ENCODE results near the gene FAM111A. TPM values are rescaled to one million over a fixed set of nuclear protein-coding genes. Genes with fewer than 3 reads are reported as not detected.

The FAM111A gene
- total RNA-seq, 5 donors from 2014 or later (not counting 1 experiment from before 2014, with no cell fraction given), result 75.9 to 90.2 (median 78.9) TPM

DNA sequence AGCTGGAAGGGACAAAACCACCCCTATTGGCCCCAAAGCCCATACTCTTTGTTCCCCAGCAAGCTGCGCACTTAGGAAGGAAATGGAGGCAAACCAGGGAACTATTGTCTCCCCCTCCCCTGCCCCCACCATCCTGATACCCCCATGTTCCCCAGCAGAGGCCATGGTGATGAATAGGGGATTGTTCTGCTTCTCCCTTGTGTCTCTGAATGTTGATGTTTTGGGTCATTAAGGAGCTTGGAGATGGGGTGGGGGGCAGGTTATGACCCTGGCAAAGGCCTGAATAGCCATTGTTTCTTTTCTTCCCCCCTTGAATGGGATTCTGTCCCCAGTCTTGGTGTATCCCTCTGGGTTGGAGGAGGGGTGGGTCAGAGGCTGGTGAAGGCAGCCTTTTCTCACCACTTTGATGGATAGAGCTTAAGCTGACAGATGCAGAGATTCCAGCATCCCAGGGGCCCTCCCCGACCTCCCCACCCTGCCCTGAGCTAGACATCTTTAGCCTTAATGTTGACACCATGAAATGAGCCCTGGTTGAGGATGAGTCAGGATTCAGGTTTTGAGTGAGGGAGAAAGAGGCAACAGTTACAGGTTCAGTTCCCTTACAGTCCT is 37.6 kb downstream of the FAM111A start:
- Mint-ChIP-seq H3K4me1 (no peaks in the 10 kb centered on the region), H3K9me3 (peaks cover 0 to 7% (median 4%) of the 10 kb centered on the region in 3 donors), H3K27me3 (no peaks in the 10 kb centered on the region), H3K36me3 (peaks cover 5% of the 10 kb centered on the region), H3K27ac (no peak overlapping the region), H3K4me3 (no peak overlapping the region)
- Histone ChIP-seq H3K4me1 (ENCODE audit: control insufficient read depth in 1 of 2, extremely low read depth in 1 of 2, insufficient read depth in 2 of 2, low read length in 2 of 2) (no peaks in the 10 kb centered on the region), H3K9me3 (no peaks in the 10 kb centered on the region), H3K36me3 (ENCODE audit: control insufficient read depth in 2 of 2, extremely low read depth in 1 of 2, insufficient read depth in 1 of 2, low read length in 1 of 2) (no peaks in the 10 kb centered on the region), H3K27me3 (replicated peaks in 1 of 2; ENCODE audit: control insufficient read depth in 2 of 2, extremely low read depth in 1 of 2, insufficient read depth in 2 of 2, low read length in 1 of 2) (peaks cover 0 to 6% of the 10 kb centered on the region in 2 experiments), H3K27ac (ENCODE audit: low read length) (no peak overlapping the region), H3K4me3 (ENCODE audit: control insufficient read depth in 1 of 2, extremely low read depth in 1 of 2, low read length in 1 of 2) (no peak overlapping the region)
- no peak for DNase-seq
- CTCF ChIA-PET, result interaction anchor here (0.6 to 1.5 kb wide), 9 partner anchors 9 to 494 kb away, joined by 3 to 16 read pairs (median 3); partner anchors contain the start of gene DTX4 (in 1 of the 2)
- no peak for ATAC-seq (replicated peaks in 1 of 4)
- no CpG with 5 or more reads among the region's 2 CpGs for WGBS (ENCODE audit: insufficient coverage)
- POLR2A ChIA-PET, result interaction anchor here in 1 of 2 donors (0.7 kb wide), 1 partner anchor 114 kb away, joined by 3 read pairs; no protein-coding TSS in a partner anchor

GRCh38 chr11:59180907-59181306 is 38.3 kb downstream of the FAM111A start:
- ChIA-PET POLR2A (interaction anchor here in 1 of 2 donors (0.7 kb wide), 1 partner anchor 113 kb away, joined by 3 read pairs; no protein-coding TSS in a partner anchor), CTCF (interaction anchor here (0.7 to 1.5 kb wide), 5 partner anchors 10 to 618 kb away, joined by 3 to 16 read pairs (median 3); partner anchors contain the start of gene DTX4 (in 1 of the 2))
- Mint-ChIP-seq H3K27ac (no peak overlapping the region), H3K36me3 (peaks cover 5% of the 10 kb centered on the region), H3K27me3 (no peaks in the 10 kb centered on the region), H3K4me1 (no peaks in the 10 kb centered on the region), H3K4me3 (no peak overlapping the region), H3K9me3 (peaks cover 0 to 7% (median 4%) of the 10 kb centered on the region in 3 donors)
- Histone ChIP-seq H3K4me3 (ENCODE audit: control insufficient read depth in 1 of 2, extremely low read depth in 1 of 2, low read length in 1 of 2) (no peak overlapping the region), H3K36me3 (ENCODE audit: control insufficient read depth in 2 of 2, extremely low read depth in 1 of 2, insufficient read depth in 1 of 2, low read length in 1 of 2) (no peaks in the 10 kb centered on the region), H3K27me3 (replicated peaks in 1 of 2; ENCODE audit: control insufficient read depth in 2 of 2, extremely low read depth in 1 of 2, insufficient read depth in 2 of 2, low read length in 1 of 2) (peaks cover 0 to 6% of the 10 kb centered on the region in 2 experiments), H3K4me1 (ENCODE audit: control insufficient read depth in 1 of 2, extremely low read depth in 1 of 2, insufficient read depth in 2 of 2, low read length in 2 of 2) (no peaks in the 10 kb centered on the region), H3K9me3 (no peaks in the 10 kb centered on the region), H3K27ac (ENCODE audit: low read length) (no peak overlapping the region)
- WGBS (ENCODE audit: insufficient coverage), result no CpG with 5 or more reads among the region's 2 CpGs
- ATAC-seq (replicated peaks in 1 of 4) (no peak), DNase-seq (no peak)

DNA sequence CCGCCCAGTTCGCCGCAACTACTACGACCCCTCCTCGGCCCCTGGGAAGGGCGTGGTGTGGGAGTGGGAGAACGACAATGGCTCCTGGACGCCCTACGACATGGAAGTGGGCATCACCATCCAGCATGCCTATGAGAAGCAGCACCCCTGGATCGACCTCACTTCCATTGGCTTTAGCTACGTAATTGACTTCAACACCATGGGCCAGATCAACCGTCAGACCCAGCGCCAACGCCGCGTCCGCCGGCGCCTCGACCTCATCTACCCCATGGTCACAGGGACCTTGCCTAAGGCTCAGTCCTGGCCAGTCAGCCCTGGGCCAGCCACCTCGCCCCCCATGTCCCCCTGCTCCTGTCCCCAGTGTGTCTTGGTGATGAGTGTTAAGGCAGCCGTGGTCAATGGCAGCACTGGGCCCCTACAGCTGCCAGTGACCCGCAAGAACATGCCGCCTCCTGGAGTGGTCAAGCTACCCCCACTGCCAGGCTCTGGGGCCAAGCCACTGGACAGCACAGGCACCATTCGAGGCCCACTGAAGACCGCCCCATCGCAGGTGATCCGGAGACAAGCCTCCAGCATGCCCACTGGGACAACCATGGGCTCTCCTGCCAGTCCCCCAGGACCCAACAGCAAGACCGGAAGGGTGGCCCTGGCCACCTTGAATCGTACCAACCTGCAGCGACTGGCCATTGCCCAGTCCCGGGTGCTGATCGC is 39.2 kb downstream of the FAM111A start:
- H3K4me1 Mint-ChIP-seq, result peaks cover 0 to 2% (median 0%) of the 10 kb centered on the region in 3 donors
- H3K36me3 Mint-ChIP-seq, result peaks cover 5% of the 10 kb centered on the region
- H3K27me3 Mint-ChIP-seq, result peaks cover 0 to under 1% of the 10 kb centered on the region in 2 donors
- CTCF ChIA-PET, result interaction anchor here (1.0 to 1.8 kb wide), 5 partner anchors 10 to 24 kb away, joined by 3 to 10 read pairs (median 4); partner anchors contain the start of gene DTX4 (in 2 of the 2)
- no peak overlapping the region for H3K27ac Mint-ChIP-seq
- DNase-seq (no peak), ATAC-seq (replicated peaks in 1 of 4) (no peak)
- POLR2A ChIA-PET, result no interaction called here
- Histone ChIP-seq H3K27me3 (replicated peaks in 1 of 2; ENCODE audit: control insufficient read depth in 2 of 2, extremely low read depth in 1 of 2, insufficient read depth in 2 of 2, low read length in 1 of 2) (peaks cover 0 to 13% of the 10 kb centered on the region in 2 experiments), H3K4me3 (ENCODE audit: control insufficient read depth in 1 of 2, extremely low read depth in 1 of 2, low read length in 1 of 2) (no peak overlapping the region), H3K9me3 (no peaks in the 10 kb centered on the region), H3K36me3 (ENCODE audit: control insufficient read depth in 2 of 2, extremely low read depth in 1 of 2, insufficient read depth in 1 of 2, low read length in 1 of 2) (no peaks in the 10 kb centered on the region), H3K27ac (ENCODE audit: low read length) (no peak overlapping the region), H3K4me1 (ENCODE audit: control insufficient read depth in 1 of 2, extremely low read depth in 1 of 2, insufficient read depth in 2 of 2, low read length in 2 of 2) (no peaks in the 10 kb centered on the region)
- H3K4me3 Mint-ChIP-seq, result no peak overlapping the region
- 92% methylated on average over 25 of the region's 33 CpGs for WGBS (ENCODE audit: insufficient coverage)
- H3K9me3 Mint-ChIP-seq, result peaks cover 0 to 7% (median 4%) of the 10 kb centered on the region in 3 donors

DNA sequence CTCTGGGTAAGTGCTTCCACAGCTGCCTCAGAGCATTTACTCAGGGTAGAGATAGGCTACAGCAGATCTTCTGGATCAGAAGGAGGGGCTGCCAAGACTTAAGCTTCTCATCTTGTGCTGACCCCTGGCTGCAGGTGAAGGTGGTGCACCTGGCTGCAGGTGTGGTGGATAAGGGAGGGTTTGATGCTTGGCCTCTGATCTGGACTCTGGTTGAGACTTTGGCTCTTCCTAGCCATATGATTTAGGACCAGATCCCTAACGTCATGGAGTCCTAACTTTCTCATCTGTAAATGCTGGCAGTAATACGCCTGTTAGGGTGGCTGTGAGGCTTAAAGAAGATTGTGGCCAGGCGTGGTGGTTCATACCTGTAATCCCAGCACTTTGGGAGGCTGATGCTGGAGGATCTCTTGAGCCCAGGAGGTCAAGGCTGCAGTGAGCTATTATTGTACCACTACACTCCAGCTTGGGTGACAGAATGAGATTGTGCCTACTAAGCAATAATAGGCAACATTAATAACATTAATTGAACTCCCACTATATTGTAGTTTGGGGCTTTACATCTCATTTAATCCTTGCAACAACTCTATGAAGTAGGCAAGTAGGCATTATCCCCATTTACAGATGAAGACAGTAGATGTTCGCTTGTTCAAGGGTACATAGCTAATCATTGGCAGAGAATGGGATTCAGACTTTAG is 39.9 kb downstream of the FAM111A start:
- peaks cover 0 to 7% (median 4%) of the 10 kb centered on the region in 3 donors for H3K9me3 Mint-ChIP-seq
- peaks cover 5% of the 10 kb centered on the region for H3K36me3 Mint-ChIP-seq
- Histone ChIP-seq H3K9me3 (no peaks in the 10 kb centered on the region), H3K27ac (ENCODE audit: low read length) (no peak overlapping the region), H3K36me3 (ENCODE audit: control insufficient read depth in 2 of 2, extremely low read depth in 1 of 2, insufficient read depth in 1 of 2, low read length in 1 of 2) (no peaks in the 10 kb centered on the region), H3K4me3 (ENCODE audit: control insufficient read depth in 1 of 2, extremely low read depth in 1 of 2, low read length in 1 of 2) (no peak overlapping the region), H3K4me1 (ENCODE audit: control insufficient read depth in 1 of 2, extremely low read depth in 1 of 2, insufficient read depth in 2 of 2, low read length in 2 of 2) (no peaks in the 10 kb centered on the region), H3K27me3 (replicated peaks in 1 of 2; ENCODE audit: control insufficient read depth in 2 of 2, extremely low read depth in 1 of 2, insufficient read depth in 2 of 2, low read length in 1 of 2) (peaks cover 0 to 13% of the 10 kb centered on the region in 2 experiments)
- WGBS (ENCODE audit: insufficient coverage), result 90% methylated on average over 2 of the region's 4 CpGs
- ChIA-PET POLR2A (no interaction called here), CTCF (interaction anchor here (0.6 to 1.8 kb wide), 6 partner anchors 11 to 34 kb away, joined by 3 to 10 read pairs (median 4); partner anchors contain the start of gene DTX4 (in 2 of the 2))
- H3K27me3 Mint-ChIP-seq, result peaks cover 0 to 4% of the 10 kb centered on the region in 2 donors
- no peak overlapping the region for H3K4me3 Mint-ChIP-seq
- no peak overlapping the region for H3K27ac Mint-ChIP-seq
- ATAC-seq (replicated peaks in 1 of 4) (peak in 3 of 4 experiments; percentile 56 to 60 (median 59)), DNase-seq (peak in 11 of 35 experiments; percentile 10 to 44 (median 21))
- peaks cover 0 to 2% (median 0%) of the 10 kb centered on the region in 3 donors for H3K4me1 Mint-ChIP-seq

DNA sequence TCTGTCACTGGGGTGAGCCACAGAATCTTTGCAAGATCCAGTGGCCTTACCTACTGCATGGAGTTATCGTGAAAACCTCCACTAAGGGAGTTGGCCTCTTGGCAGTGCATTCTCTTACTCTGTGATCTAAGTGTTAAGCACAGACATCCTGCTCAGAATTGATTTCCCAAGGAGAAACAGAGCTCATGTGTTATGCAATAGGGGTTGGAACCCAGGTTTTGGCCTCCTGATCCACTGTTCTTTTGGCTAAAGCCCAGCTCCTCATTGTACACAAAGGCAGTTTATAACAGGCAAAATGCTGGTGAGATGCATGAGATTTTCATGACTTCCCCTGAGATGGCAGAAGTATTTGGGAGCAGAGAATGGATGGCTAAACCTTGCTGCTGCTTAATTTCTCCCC is 41.1 kb downstream of the FAM111A start:
- H3K9me3 Mint-ChIP-seq, result peaks cover 0 to 7% (median 4%) of the 10 kb centered on the region in 3 donors
- H3K36me3 ChIP-seq (ENCODE audit: control insufficient read depth in 2 of 2, extremely low read depth in 1 of 2, insufficient read depth in 1 of 2, low read length in 1 of 2), result no peaks in the 10 kb centered on the region
- H3K27ac Mint-ChIP-seq, result no peak overlapping the region
- DNase-seq (no peak), ATAC-seq (replicated peaks in 1 of 4) (no peak)
- H3K4me1 ChIP-seq (ENCODE audit: control insufficient read depth in 1 of 2, extremely low read depth in 1 of 2, insufficient read depth in 2 of 2, low read length in 2 of 2), result no peaks in the 10 kb centered on the region
- no peak overlapping the region for H3K4me3 Mint-ChIP-seq
- ChIA-PET CTCF (interaction anchor here in 1 of 2 donors (0.6 kb wide), 2 partner anchors 20 to 462 kb away, joined by 3 to 4 read pairs; no protein-coding TSS in a partner anchor), POLR2A (no interaction called here)
- peaks cover 8% of the 10 kb centered on the region for H3K36me3 Mint-ChIP-seq
- no peak overlapping the region for H3K27ac ChIP-seq (ENCODE audit: low read length)
- WGBS (ENCODE audit: insufficient coverage), result no CpG with 5 or more reads among the region's 1 CpG
- H3K9me3 ChIP-seq, result no peaks in the 10 kb centered on the region
- H3K4me3 ChIP-seq (ENCODE audit: control insufficient read depth in 1 of 2, extremely low read depth in 1 of 2, low read length in 1 of 2), result no peak overlapping the region
- H3K27me3 Mint-ChIP-seq, result peaks cover 0 to 4% of the 10 kb centered on the region in 2 donors
- H3K4me1 Mint-ChIP-seq, result peaks cover 0 to 2% (median 0%) of the 10 kb centered on the region in 3 donors
- peaks cover 0 to 13% of the 10 kb centered on the region in 2 experiments for H3K27me3 ChIP-seq (replicated peaks in 1 of 2; ENCODE audit: control insufficient read depth in 2 of 2, extremely low read depth in 1 of 2, insufficient read depth in 2 of 2, low read length in 1 of 2)

Data from T-cell (primary cell).